GM19240 (cell line): Measurements from ENCODE around the gene TRIM3.

Experiments
- DNase-seq: peaks from one replicate; pipeline ENCODE4 v3.0.0; 2011; ENCODE audit warnings: low spot score; ENCODE audit not compliant: insufficient read length

Gene TRIM3

DNA sequence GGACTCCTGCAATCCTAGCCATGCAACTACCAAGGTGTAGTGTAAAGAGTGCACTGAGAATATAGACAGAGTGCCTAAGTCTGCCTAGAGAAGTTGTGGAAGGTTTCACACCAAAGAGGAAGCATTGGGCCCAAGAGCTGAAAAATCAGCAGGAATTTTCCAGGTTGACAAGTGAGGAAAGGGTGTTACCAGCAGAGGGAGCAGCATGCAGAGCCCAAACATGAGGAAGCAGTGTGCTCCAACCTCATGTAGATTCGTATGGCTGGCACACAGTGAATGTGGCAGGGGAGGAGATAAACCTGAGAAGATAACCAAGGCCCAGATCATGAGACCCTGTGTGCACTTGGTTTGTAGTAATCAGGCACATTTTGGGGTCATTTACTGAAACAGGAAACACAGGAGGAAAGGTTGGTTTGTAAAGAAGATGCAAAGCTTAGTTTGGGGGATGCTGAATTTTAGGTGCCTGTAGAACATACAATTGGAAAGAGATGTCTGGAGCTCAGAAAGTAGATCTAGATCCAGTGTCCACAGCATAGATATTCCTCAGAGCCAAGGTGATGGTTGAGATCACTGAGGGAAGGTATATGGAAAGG is 34.7 kb downstream of the TRIM3 start:
- no peak for DNase-seq

DNA sequence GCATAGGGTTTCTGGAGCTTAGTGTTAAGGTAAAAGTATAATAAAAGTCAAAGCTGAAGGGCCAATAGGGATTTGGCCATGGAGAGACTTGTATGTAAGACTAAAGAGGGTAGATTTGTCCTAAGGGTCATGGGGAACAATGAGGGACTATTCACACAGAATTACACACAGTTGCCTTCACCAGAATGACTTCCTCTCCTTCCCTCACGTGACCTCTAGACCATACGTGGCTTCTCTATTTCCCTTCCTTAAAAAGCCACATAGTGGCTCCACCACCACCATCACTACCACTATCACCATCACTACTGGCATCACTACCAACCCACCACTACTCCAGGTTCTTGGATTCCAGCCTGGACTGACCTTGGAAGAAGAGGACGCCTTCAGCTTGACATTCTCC is 35.7 kb downstream of the TRIM3 start:
- DNase-seq: no peak

DNA sequence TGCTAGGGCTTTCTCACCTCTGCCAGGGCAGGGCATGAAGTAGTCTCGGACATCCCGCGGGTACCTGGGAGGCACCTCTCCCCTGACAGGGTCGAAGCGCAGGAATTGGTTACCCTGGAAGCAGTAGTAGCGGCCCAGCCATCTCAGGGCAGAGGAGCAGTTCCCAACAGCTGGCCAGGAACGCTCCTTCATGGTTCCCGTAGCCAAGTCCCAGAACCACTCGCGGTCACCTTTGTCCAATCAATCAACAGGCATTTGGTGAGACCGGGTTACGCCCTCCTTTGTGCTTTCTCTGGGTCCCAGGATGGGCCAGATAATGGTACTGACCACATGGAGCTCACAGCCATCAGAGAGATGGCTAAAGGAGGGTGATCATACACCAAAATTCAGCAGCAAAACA is 36.3 kb downstream of the TRIM3 start:
- no peak for DNase-seq

DNA sequence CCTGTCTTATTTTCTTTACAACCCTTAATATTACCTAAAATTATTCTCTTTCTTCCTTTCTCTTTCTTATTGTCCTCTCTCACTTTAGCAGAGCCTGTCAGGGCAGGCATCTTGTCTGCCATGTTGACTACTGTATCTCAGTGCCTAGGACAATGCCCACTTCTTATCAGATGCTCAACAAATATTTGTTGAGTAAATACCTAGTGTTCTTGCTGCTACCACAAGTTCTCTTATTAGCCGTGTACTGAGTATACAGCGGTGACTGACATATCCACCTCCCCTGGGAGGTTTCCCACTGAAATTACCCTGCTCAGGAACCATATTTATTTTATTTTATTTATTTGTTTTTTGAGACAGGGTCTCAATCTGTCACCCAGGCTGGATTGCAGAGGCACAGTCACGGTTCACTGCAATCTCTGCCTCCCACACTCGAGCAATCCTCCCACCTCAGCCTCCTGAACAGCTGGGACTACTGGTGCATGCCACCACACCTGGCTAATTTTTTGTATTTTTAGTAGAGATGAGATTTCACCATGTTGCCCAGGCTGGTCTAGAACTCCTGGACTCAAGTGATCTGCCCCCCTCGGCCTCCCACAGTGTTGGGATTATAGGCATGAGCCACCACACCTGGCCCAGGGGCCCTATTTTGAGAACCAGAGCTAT is 39.6 kb downstream of the TRIM3 start:
- DNase-seq: no peak

DNA sequence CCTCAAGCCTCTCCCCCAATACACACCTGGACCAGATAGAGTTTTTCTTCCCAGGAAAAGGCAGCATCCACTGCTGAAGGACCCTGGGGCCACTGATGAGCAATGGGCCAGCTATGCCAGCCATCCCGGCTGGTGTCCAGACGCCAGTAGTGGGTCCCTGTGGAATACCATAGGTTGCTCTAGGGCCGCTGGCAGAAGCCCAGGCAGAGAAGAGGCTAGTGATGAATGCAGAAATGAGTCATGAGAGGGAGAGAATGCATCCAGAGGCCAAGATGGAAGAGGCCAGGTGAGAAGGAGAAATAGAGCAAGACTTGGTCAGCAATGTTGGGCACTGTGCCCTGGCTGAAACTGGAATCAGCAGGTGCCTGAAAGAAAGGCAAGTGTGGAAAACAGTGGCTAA is 41.9 kb downstream of the TRIM3 start:
- no peak for DNase-seq

DNA sequence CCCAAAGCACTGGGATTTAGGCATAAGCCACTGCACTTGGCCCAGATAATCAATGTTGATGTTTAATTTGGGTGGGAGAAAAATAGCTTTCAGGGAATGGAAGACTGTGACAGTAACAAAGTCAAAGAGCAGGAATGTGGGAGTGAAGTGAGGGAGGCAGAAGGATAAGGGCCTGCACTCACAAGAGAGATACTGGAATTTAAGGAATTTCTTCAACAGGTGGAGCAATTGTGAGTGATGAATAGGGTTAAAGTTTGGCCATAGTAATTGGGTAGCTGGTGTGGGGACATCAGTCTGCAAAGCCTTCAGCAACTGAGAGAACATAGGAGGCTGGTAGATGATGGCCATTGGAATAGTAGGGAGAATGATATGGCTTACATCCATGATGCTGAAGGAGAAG is 46.2 kb downstream of the TRIM3 start:
- no peak for DNase-seq

DNA sequence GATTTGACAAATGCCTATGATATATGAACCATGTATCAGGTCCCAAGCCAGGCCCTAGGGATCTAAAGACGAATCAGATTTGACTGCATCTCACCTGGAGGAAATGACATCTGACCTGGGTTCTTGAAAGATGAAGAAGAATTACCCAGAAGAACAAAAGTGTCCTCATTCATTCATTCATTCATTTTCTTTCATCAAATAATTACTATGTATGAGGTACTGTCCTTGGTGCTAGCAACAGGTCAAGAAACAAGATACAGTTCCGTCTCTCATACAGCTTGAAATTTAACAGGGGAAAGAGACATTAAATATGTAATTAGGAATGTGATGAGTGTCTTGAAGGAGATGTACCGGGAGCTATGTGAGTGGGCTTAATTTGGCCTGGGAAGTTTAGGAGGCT is 53.1 kb downstream of the TRIM3 start:
- DNase-seq: no peak

DNA sequence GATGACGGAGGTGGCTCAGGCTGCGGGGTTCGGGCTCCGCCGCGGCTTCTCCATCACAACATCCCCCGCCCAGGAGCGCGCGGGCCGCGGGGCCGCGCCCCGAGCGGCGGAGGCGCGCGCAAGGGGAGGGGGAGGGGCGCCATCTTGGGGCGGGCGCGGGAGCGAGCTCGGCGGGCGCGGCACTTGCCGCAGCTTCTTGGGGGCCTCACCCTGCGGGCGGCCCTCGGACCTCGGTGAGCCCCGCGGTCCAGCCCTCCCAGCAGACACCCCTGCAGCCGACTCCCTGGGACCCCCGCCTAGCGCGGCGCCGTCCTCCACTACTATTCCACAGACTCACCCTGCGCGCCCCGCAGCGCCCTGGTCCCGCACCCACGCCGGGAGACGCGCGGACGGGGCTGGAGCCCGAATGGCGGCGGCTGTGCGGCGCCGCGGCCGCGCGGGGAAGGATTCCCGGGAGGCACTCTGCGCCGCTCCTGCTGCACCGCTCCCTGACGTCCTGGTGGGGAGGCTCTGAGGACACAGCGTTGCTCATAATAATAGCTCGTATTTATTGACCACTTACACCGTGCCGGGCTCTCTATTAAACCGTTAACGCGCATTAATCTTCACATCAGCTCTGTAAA is 54.6 kb downstream of the TRIM3 start, which contains the start of gene APBB1:
TSS of gene APBB1 (minus strand) at position 86 of the 623 bp plus-strand sequence. CDS start 7,747 bp downstream, outside the sequence.
- DNase-seq: no peak

DNA sequence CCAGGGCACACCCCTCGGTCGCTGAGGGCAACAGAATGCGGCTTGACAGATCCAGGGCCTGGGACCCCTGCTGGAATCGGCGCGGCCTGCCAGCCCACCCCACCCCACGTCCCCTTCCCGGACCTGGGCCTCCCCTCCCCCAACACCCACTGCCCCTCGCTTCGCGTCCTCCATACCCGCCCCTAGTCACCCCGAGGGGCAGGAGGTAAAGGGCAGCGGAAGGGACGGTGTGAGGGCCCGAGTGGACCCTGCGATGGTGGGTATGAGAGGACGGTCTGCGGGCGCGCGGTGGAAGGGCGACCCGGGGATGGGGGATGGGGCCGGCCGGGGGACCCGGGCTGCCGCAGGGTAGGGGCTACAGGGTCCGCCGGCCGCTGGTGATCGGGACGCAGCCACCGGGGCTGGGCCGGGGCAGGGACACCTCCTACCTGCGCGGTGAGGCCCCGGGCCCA is 55.2 kb downstream of the TRIM3 start:
- no peak for DNase-seq

DNA sequence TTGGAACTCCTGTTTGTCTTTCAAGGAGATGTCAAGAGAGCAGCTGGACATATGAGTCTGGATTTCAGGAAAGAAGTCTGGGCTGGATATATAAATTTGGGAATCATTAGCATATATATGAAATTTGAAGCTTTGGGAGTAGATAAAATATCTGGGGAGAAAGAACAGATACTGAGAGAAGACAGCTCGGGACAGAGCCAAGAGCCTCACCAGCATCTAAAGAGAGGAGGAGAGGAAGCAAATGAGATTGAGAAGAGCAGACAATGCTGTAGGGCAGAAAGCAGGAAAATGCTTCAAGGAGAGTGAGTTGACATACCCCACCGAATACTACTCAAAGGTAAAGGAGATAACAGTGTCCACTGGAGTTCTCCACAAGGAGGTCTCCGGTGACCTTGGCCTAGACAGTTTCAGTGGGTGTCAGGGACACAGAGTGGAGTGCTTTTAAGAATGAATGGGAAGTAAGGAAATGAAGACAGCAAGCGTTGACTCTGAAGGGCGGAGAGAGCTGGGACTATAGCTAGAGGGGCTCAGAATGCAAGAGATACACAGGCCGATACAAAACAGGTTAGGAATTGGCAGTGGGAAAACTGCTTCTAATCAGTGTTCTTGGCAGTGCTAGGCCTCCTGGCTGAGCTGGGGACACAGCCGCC is 55.7 kb downstream of the TRIM3 start:
- DNase-seq: no peak

DNA sequence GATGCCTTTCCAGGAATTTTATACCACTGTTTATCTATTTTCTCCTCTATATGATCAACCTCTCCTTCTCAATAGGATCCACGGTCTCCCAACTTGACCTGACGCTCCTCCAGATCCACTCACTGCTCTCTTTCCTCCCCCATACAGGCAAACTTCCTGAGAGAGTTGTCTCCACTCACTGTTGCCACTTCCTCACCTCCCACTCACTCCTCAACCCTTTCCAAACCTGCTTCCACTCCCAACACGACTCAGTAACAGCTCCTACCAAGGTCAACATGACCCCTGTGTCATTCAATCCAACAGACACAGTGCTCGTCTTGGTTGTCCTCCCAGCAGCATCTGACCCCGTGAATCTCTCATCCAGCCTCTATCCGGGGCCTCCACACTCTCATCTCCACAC is 57.9 kb downstream of the TRIM3 start:
- no peak for DNase-seq

DNA sequence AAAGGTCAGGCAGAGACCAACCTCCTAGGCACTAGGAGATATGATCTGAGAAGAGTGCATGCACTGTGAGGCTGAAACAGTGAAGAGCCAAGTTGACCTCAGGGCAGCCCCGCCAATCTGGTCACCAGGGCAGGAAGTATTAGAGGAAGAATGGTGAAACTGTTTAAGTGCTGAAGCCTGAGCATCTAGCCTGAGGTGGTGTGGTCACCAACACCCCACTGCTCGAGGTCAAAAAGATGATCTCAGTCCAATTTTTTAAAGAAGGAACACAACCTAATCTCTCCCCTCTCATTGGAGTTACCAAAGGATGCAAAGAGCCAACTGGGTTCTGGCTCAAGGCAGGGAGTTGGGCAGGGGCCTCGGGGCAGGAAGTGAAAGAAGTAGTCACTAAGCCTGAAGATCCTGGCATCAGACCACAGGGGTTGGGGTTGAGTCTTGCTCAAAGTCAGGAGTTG is 58.8 kb downstream of the TRIM3 start:
- DNase-seq: no peak

DNA sequence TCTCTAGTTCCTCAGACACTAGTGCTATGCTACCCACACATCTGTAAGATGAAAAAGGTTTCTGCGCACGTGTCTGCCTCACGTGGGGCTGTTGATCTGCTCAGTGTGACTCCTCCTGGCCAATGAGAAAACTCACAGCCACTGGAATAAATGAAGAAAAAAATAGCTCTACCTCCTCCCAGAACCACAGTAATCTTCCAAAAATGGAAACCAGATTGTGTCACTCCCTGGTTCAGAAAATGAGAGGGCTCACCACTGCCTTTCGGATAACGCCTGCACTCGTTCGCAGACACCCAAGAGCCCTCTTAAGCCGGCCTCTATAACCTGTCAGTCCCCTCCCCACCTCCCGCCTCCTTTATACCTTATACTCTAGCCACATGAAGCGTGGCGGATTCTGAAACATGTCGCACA is 59.9 kb downstream of the TRIM3 start:
- no peak for DNase-seq

DNA sequence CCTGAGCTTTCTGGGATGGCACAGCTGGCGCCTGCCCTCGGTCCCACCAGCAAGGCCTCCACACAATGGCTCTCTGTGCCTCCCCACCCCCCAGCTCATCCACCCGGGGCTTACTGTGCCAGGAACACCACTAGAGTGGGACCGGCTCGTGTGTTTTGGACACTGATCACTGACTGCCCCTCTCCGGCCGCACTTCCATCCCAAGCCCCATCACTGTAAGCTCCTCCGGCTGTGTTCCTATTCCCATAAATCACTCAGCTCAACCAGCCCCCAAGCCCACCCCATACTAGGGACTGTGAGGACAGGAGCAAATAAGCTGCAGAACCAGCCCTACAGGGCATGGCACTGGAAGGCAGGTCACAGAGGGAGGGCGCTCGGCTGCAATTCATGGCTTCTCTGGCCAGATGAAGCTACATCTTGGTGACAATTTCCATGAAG is 62.1 kb downstream of the TRIM3 start:
- DNase-seq: no peak

DNA sequence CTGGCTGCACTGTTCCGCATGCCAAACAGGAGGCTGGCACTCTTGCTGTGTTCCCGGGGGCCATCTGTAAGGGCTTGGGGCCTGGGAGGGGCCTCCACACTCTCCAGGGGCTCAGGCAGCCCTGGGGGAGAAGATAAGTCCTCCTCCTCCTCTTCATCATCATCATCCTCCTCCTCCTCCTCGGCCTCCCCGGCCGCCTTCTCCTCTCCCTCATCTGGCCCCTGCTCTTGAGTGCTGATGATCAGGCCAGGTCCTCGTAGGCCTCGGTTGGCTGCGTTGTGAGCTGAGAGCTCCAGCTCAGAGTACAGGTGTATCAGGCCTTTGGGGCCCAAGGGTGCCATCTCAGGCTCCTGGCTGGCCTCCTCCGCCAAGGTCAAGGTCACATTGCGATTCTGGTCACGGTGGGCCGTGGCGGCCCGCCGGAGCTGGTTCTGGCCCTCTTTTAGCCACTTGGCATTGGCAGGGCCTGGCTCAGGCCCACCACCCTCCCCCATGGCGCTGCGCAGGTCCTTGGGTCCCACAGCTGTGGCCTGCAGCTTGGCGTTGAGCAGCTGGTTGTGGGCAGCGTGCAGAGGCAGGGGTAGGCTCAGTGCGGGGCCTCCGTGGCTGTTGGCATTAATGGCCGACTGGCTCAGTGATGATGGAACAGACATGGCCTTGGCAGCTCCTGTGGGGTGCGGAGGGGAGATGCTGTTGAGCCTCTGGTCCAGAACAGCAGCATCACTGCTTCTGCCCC is 62.9 kb downstream of the TRIM3 start:
- DNase-seq: no peak

DNA sequence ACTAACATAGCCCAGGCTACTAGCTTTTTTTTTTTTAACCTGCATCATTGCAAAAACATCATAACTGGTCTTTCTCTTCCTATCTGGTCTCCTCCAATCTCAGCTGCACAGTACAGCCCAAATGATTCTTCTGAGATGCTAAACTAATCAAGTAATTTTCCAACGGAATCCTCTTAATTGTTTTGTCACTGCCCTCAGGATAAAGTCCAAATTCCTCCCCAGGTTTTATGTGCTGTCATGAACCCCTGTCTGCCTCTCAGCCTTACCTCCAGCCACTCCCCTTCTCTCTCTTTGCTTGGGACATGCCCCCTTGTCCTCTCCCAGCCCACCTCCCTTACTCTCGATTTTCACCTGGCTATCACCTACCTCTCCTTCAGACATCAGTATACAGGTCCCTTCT is 67.4 kb downstream of the TRIM3 start:
- no peak for DNase-seq

DNA sequence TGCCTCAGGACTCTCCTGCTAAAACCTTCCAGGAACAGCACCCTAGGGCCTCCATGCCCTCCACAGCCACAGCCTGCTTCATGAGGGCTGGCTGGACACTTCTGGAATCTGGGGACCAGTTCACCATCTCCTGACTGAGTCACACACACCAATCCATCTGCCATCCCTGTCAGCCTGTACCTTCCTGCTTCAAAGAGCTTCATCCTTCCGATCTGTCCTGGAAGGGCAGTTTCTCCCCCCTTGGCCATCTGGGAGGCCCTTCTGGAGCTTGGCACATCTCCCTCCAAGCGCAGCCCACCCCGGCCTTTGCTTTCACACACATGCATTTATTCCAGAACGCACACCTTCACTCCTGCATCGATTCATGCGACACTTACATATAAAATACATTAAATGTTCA is 67.9 kb downstream of the TRIM3 start:
- DNase-seq: no peak

DNA sequence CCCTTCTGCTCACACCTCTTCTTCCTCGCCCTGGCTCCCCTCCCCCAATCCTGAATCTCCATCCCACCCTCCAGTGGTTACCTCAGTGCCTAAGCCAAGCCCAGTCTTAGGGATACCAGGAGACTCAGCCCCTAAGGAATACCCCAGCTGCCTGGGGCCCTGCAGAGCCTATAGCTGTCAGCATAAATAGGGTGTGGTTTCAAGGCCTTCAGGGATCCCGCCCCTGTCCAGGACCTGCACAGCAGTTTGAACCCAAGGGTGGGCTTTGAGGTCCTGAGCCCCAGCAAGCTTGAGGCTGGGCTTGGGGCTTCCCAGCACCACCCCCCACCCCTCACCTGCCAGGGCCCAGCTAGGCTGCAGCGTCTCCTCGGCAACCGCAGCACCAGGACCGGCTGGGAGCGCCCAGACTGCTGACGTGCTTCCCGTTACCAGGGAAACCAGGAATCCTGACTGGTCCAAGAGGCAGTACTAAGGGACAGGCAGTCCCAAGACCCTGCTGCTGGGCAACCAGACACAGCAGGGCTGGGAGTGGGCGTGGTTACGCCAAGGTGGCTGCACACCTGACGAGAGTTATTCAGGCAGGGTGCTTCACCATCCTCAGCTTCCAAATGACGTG is 68.6 kb downstream of the TRIM3 start:
- no peak for DNase-seq

DNA sequence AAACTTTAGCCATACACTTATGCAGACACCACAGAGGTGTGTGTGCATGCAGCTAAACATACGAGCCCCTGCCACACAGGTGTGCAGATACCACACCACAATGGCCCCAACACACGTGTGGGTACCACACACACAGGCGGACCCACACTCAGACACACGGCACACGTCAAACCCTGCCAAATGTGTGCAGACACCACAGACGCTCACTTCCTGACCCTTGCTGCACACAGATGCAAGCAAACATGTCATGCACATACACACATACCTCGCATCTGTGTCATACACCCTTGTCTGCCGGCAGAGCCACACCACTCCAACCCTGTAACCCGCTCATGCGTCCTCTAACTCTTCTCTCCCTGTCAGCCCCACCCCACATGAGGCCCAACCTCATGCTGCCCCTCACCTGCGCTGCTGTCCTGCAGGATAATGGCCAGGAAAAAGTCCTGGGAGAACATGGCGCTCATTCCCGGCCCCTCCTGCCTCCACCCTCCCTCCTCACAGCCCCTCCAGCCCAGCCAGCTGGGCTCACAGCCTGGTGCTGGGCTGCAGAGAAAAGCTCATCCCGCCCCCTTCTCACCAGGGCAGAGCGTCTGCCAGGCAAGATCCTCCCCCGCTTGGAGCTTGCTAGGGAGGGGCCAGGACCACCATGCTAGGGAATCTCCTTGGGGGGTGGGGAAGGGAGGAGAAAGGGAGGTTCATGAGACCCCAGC is 69.2 kb downstream of the TRIM3 start:
- no peak for DNase-seq

DNA sequence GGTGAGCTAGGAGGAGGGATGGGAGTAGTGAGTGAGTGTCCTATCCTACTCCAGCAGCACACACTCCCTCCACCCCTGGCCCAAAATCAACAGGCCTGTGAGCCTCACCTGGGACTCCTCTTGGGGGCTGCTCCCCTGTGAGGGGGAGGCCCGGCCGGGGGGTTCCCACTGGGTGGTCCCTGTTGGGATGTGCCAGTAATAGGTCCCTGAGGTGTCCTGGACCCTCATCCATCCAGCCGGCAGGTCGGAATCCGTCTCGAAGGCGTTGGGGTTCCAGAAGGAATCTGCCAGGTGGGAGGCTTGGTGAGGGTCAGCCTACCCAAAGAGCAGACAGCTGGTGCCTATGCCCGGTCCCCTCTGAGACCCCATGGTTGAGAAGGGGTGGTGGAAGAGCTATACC is 70.2 kb downstream of the TRIM3 start:
- DNase-seq: no peak
